Measurements from ENCODE around the gene FAM193A. TPM values are rescaled to one million over a fixed set of nuclear protein-coding genes. Genes with fewer than 3 reads are reported as not detected.

The FAM193A gene
- total and polyA plus RNA-seq, 2 donors (not counting 1 experiment from before 2014, with no cell fraction given) = 16.0 to 62.7 TPM

DNA sequence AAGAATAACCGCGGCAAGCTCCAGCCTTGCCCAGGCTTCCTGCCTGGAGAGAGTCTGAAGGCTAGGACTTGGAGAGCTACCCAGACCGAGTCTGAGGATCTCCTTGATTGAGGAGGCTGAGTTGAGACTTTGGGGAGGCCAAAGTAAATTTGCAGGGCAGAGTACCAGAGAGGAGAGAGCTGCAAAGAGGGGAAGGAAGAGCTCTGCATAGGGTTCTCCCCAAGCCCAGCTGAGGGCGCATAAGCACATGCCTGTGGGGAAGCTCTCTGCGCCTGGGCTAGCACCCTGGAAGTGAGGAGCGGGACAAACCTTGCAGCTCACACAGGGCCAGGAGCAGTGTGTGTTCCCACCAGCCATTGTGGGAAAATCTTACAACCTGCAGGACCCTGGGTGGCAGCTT is 56.1 kb downstream of the FAM193A start:
- intact Hi-C loops (cut with micrococcal nuclease) = no loop called here
- Histone ChIP-seq H3K36me3 (replicated peaks in 1 of 2; ENCODE audit: control extremely low read depth in 1 of 2, control insufficient read depth in 1 of 2, extremely low read depth in 1 of 2, insufficient read depth in 2 of 2, low read length in 1 of 2) (no peaks in the 10 kb centered on the region), H3K9me3 (ENCODE audit: control extremely low read depth in 1 of 3, control insufficient read depth in 2 of 3, insufficient read depth in 1 of 3, low read length in 2 of 3) (no peaks in the 10 kb centered on the region), H3K79me2 (ENCODE audit: control insufficient read depth, insufficient read depth, low read length) (peaks cover 99% of the 10 kb centered on the region), H3K9ac (ENCODE audit: low read length) (no peak overlapping the region), H3K27ac (ENCODE audit: low read length in 2 of 2) (peak overlapping the region in 1 of 2 donors; percentile 35), H3K4me2 (replicated peaks; ENCODE audit: low read depth, low read length, poor library complexity, severe bottlenecking) (no peak overlapping the region), H4K20me1 (ENCODE audit: control insufficient read depth, insufficient read depth, low read length, poor library complexity, severe bottlenecking) (peaks cover 83% of the 10 kb centered on the region), H2AFZ (ENCODE audit: insufficient read depth, low read depth, low read length, poor library complexity, severe bottlenecking) (no peak overlapping the region), H3K4me1 (ENCODE audit: control insufficient read depth in 2 of 2, insufficient read depth in 2 of 2, low read length in 2 of 2) (peaks cover 18 to 31% of the 10 kb centered on the region in 2 donors), H3K4me3 (ENCODE audit: control extremely low read depth in 1 of 5, extremely low read depth in 1 of 5, insufficient read depth in 1 of 5, low read depth in 2 of 5, low read length in 4 of 5) (no peak overlapping the region), H3K27me3 (replicated peaks in 1 of 4; ENCODE audit: control extremely low read depth in 1 of 4, control insufficient read depth in 3 of 4, insufficient read depth in 4 of 4, low read length in 3 of 4) (no peaks in the 10 kb centered on the region)
- 82% methylated on average over 6 of the region's 6 CpGs for WGBS (ENCODE audit: insufficient coverage)
- TF ChIP-seq EZH2 (IDR thresholded peaks at IDR 0.05; ENCODE audit: borderline replicate concordance, insufficient read depth, low read depth, low read length, poor library complexity, severe bottlenecking) = no peak
- TF ChIP-seq, protein P1, sequence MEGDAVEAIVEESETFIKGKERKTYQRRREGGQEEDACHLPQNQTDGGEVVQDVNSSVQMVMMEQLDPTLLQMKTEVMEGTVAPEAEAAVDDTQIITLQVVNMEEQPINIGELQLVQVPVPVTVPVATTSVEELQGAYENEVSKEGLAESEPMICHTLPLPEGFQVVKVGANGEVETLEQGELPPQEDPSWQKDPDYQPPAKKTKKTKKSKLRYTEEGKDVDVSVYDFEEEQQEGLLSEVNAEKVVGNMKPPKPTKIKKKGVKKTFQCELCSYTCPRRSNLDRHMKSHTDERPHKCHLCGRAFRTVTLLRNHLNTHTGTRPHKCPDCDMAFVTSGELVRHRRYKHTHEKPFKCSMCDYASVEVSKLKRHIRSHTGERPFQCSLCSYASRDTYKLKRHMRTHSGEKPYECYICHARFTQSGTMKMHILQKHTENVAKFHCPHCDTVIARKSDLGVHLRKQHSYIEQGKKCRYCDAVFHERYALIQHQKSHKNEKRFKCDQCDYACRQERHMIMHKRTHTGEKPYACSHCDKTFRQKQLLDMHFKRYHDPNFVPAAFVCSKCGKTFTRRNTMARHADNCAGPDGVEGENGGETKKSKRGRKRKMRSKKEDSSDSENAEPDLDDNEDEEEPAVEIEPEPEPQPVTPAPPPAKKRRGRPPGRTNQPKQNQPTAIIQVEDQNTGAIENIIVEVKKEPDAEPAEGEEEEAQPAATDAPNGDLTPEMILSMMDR (IDR thresholded peaks at IDR 0.05) = no peak
- Mint-ChIP-seq H3K27ac (peak overlapping the region; percentile 38), H3K4me1 (peaks cover 71% of the 10 kb centered on the region), H3K9me3 (ENCODE audit: insufficient read depth) (no peaks in the 10 kb centered on the region), H3K27me3 (no peaks in the 10 kb centered on the region), H3K4me3 (no peak overlapping the region)
- DNase-seq (no peak), ATAC-seq (ENCODE audit: low read depth) (no peak)
- POLR2A ChIA-PET = no interaction called here
- CTCF ChIA-PET = interaction anchor here (0.7 kb wide), 1 partner anchor 372 kb away, joined by 3 read pairs; no protein-coding TSS in a partner anchor

DNA sequence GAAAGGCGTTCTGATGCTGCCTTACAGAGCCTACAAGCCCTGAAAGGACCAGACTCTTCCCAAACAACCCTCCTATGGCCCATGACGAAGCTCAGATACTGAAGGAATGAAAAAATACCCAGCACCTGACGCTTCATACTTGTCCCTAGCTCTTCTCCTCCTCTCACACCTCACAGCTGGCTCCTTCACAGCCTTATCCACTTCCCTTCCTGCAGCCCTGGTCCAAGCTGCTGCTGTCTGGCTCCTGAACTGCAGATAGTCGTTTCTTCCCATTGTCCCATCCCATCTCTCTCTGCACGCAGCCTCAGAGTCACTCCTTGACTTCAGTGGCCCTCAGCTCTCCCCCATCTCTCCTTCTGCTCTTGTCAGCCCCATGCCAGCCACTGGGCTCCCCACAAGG is 56.6 kb downstream of the FAM193A start:
- H3K27ac ChIP-seq (ENCODE audit: low read length in 2 of 2) = peak overlapping the region in 1 of 2 donors; percentile 35
- H3K36me3 ChIP-seq (replicated peaks in 1 of 2; ENCODE audit: control extremely low read depth in 1 of 2, control insufficient read depth in 1 of 2, extremely low read depth in 1 of 2, insufficient read depth in 2 of 2, low read length in 1 of 2) = no peaks in the 10 kb centered on the region
- Mint-ChIP-seq H3K27ac (peak overlapping the region; percentile 39), H3K27me3 (no peaks in the 10 kb centered on the region), H3K4me1 (peaks cover 71% of the 10 kb centered on the region), H3K4me3 (no peak overlapping the region), H3K9me3 (ENCODE audit: insufficient read depth) (no peaks in the 10 kb centered on the region)
- peaks cover 22 to 36% of the 10 kb centered on the region in 2 donors for H3K4me1 ChIP-seq (ENCODE audit: control insufficient read depth in 2 of 2, insufficient read depth in 2 of 2, low read length in 2 of 2)
- no peaks in the 10 kb centered on the region for H3K27me3 ChIP-seq (replicated peaks in 1 of 4; ENCODE audit: control extremely low read depth in 1 of 4, control insufficient read depth in 3 of 4, insufficient read depth in 4 of 4, low read length in 3 of 4)
- no peak for DNase-seq
- peaks cover 80% of the 10 kb centered on the region for H4K20me1 ChIP-seq (ENCODE audit: control insufficient read depth, insufficient read depth, low read length, poor library complexity, severe bottlenecking)
- no peak overlapping the region for H2AFZ ChIP-seq (ENCODE audit: insufficient read depth, low read depth, low read length, poor library complexity, severe bottlenecking)
- ChIA-PET CTCF (no interaction called here), POLR2A (no interaction called here)
- no peak overlapping the region for H3K4me3 ChIP-seq (ENCODE audit: control extremely low read depth in 1 of 5, extremely low read depth in 1 of 5, insufficient read depth in 1 of 5, low read depth in 2 of 5, low read length in 4 of 5)
- H3K9me3 ChIP-seq (ENCODE audit: control extremely low read depth in 1 of 3, control insufficient read depth in 2 of 3, insufficient read depth in 1 of 3, low read length in 2 of 3) = no peaks in the 10 kb centered on the region
- H3K9ac ChIP-seq (ENCODE audit: low read length) = no peak overlapping the region
- TF ChIP-seq, protein P1 (IDR thresholded peaks at IDR 0.05) = no peak
- no peak for TF ChIP-seq EZH2 (IDR thresholded peaks at IDR 0.05; ENCODE audit: borderline replicate concordance, insufficient read depth, low read depth, low read length, poor library complexity, severe bottlenecking)
- no peak overlapping the region for H3K4me2 ChIP-seq (replicated peaks; ENCODE audit: low read depth, low read length, poor library complexity, severe bottlenecking)
- ATAC-seq (ENCODE audit: low read depth) = no peak
- peaks cover 99% of the 10 kb centered on the region for H3K79me2 ChIP-seq (ENCODE audit: control insufficient read depth, insufficient read depth, low read length)
- intact Hi-C loops (cut with micrococcal nuclease) = no loop called here
- WGBS (ENCODE audit: insufficient coverage) = 52% methylated on average over 5 of the region's 5 CpGs

All from B cell (primary cell).